Endothelial cell of umbilical vein (primary cell): ENCODE results near the gene ABCA9. TPM values are rescaled to one million over a fixed set of nuclear protein-coding genes. Genes with fewer than 3 reads are reported as not detected.

Experiments
- BruUV-seq: library from RNA; stranded (reverse); fragments of 400-500 nt; replicated peaks from 2 replicates; lab custom pipeline; 2021; lab: Mats Ljungman, UMichigan
- CTCF ChIA-PET: fragments of 300-600, 350-600 bp; sonication (Branson Sonifier 250); formaldehyde crosslinking; loops from one replicate; lab custom pipeline; 2021; ENCODE audit warnings: antibody characterized with exemption, inconsistent platforms; lab: Charles Lee
- POLR2A ChIA-PET: fragments of 300-600, 350-600 bp; sonication (Branson Sonifier 250); formaldehyde crosslinking; loops from one replicate; lab custom pipeline; 2021; ENCODE audit warnings: antibody characterized with exemption, inconsistent platforms; lab: Charles Lee
- DNase-seq: peaks from one replicate; pipeline ENCODE4 v3.0.0-alpha.2; 2011; ENCODE audit warnings: low read depth, low spot score
- FAIRE-seq: peaks from 2 replicates; lab custom pipeline; 2011; peaks lifted over from hg19 to GRCh38; lab: Jason Lieb, UNC
- H2AFZ ChIP-seq: 2 replicates; pipeline ENCODE4 v1.6.0; 2012; ENCODE audit warnings: low read depth, low read length, control low read depth, inconsistent platforms
- H3K27ac ChIP-seq: 2 replicates; pipeline ENCODE4 v1.5.1; 2011; ENCODE audit warnings: low read depth, mild to moderate bottlenecking, control low read depth, low read length, moderate library complexity; ENCODE audit not compliant: insufficient read depth
- H3K27me3 ChIP-seq, 2 experiments: 2 replicates each; pipeline versions ENCODE4 v1.6.0 to v1.6.1; 2011; ENCODE audit warnings: low read length in 2 of 2, mixed read lengths in 1 of 2; ENCODE audit not compliant: control insufficient read depth in 2 of 2, insufficient read depth in 2 of 2
- H3K36me3 ChIP-seq, 2 experiments: 2 replicates in 1 of 2; 3 replicates in 1 of 2; pipeline ENCODE4 v1.5.1; 2011; ENCODE audit warnings: low read length in 2 of 2, mild to moderate bottlenecking in 1 of 2, moderate library complexity in 1 of 2; ENCODE audit not compliant: control insufficient read depth in 2 of 2, insufficient read depth in 2 of 2; ENCODE audit errors: extremely low read depth in 1 of 2
- H3K4me1 ChIP-seq: 3 replicates; pipeline ENCODE4 v1.5.1; 2011; ENCODE audit warnings: mild to moderate bottlenecking, low read length; ENCODE audit not compliant: control insufficient read depth, insufficient read depth; ENCODE audit errors: extremely low read depth
- H3K4me2 ChIP-seq: 2 replicates; pipeline ENCODE4 v1.6.1; 2011; ENCODE audit warnings: low read length, control low read depth, mixed read lengths; ENCODE audit not compliant: insufficient read depth
- H3K4me3 ChIP-seq, 3 experiments: fragments of 200-600 bp in 1 of 3; sonication (generic), shearing (Covaris generic) in 1 of 3; replicated peaks in 1 of 3; 2 replicates each; pipeline ENCODE4 v1.5.1; 2011 to 2016; ENCODE audit warnings: control low read depth in 3 of 3, low read length in 3 of 3, mild to moderate bottlenecking in 2 of 3, inconsistent platforms in 1 of 3, low read depth in 1 of 3, moderate library complexity in 1 of 3; ENCODE audit not compliant: insufficient read depth in 1 of 3
- H3K79me2 ChIP-seq: 2 replicates; pipeline ENCODE4 v1.6.0; 2012; ENCODE audit warnings: low read length, inconsistent platforms; ENCODE audit not compliant: control insufficient read depth, insufficient read depth
- H3K9ac ChIP-seq: replicated peaks from 2 replicates; pipeline ENCODE3; 2011; ENCODE audit warnings: low read length, control low read depth; ENCODE audit not compliant: insufficient read depth; ENCODE audit errors: extremely low read depth
- H3K9me1 ChIP-seq: replicated peaks from 3 replicates; pipeline ENCODE4 v1.6.0; 2011; ENCODE audit warnings: mild to moderate bottlenecking, low read length; ENCODE audit not compliant: control insufficient read depth, insufficient read depth; ENCODE audit errors: extremely low read depth
- H3K9me3 ChIP-seq: replicated peaks from 2 replicates; pipeline ENCODE4 v1.5.1; 2012; ENCODE audit warnings: low read length, inconsistent platforms; ENCODE audit not compliant: control insufficient read depth, insufficient read depth
- H4K20me1 ChIP-seq: replicated peaks from 2 replicates; pipeline ENCODE3; 2011; ENCODE audit warnings: mild to moderate bottlenecking, low read length; ENCODE audit not compliant: control insufficient read depth, insufficient read depth; ENCODE audit errors: extremely low read depth
- EZH2 ChIP-seq: IDR thresholded peaks from 2 replicates; pipeline ENCODE4 v1.6.1; 2012; ENCODE audit warnings: borderline replicate concordance, low read depth, mild to moderate bottlenecking, moderate library complexity, low read length, inconsistent platforms; ENCODE audit not compliant: severe bottlenecking
- FOS ChIP-seq: IDR thresholded peaks from 2 replicates; pipeline ENCODE4 v1.6.1; 2011; ENCODE audit warnings: mild to moderate bottlenecking, low read length, moderate library complexity, borderline replicate concordance; ENCODE audit not compliant: insufficient read depth
- GATA2 ChIP-seq: IDR thresholded peaks from 2 replicates; pipeline ENCODE4 v1.7.0; 2011; ENCODE audit warnings: low read depth, mild to moderate bottlenecking, moderate library complexity, mixed read lengths, low read length; ENCODE audit not compliant: insufficient read length, insufficient read depth
- JUN ChIP-seq: IDR thresholded peaks from 2 replicates; pipeline ENCODE4 v1.6.1; 2011; ENCODE audit warnings: borderline replicate concordance, low read depth; ENCODE audit not compliant: insufficient read length, insufficient read depth
- MYC ChIP-seq: IDR thresholded peaks from one replicate; pipeline ENCODE4 v1.6.1; 2011; ENCODE audit warnings: mild to moderate bottlenecking, low read depth, low read length
- POLR2A ChIP-seq: IDR thresholded peaks from 2 replicates; pipeline ENCODE4 v1.6.1; 2012; ENCODE audit warnings: low read depth, mild to moderate bottlenecking, control low read depth, low read length
- POLR2AphosphoS5 ChIP-seq: IDR thresholded peaks from 2 replicates; pipeline ENCODE4 v1.6.1; 2012; ENCODE audit warnings: low read depth, mild to moderate bottlenecking, control low read depth, low read length, moderate library complexity; ENCODE audit not compliant: insufficient read depth
- dilution Hi-C: fragments of 300-500 bp; cut with MboI; formaldehyde crosslinking; loops from one replicate; pipeline ENCODE4 v1.15.0; 2019; ENCODE audit warnings: low sequenced_read_pairs; ENCODE audit not compliant: extremely low pct_ligation_motif_present
- intact Hi-C: fragments of 100-400 bp; cut with micrococcal nuclease; formaldehyde crosslinking; loops from one replicate; pipeline ENCODE4 v1.10.0; 2022
- polyA plus RNA-seq, 4 experiments: library from polyadenylated mRNA; depleted of rRNA in 3 of 4; stranded (reverse) in 3 of 4; unstranded in 1 of 4; fragments of >200 nt; gene quantifications; 2 replicates each; pipeline versions ENCODE4 v1.2.1 to v1.2.3, GENCODE V29; 2011 to 2012; ENCODE audit warnings: missing spikeins in 1 of 4
- total RNA-seq: library from RNA; stranded (reverse); gene quantifications from 2 replicates; pipeline ENCODE4 v1.2.3, GENCODE V29; 2021
- TF ChIP-seq, protein P1 (sequence below): IDR thresholded peaks from 2 replicates; pipeline ENCODE4 v1.6.1; 2011; ENCODE audit not compliant: insufficient read depth, insufficient read length
- TF ChIP-seq, protein P2 (sequence below), 2 donors: IDR thresholded peaks; 1 replicate in 1 of 2; 2 replicates in 1 of 2; pipeline ENCODE4 v1.5.1; 2011; ENCODE audit warnings: low read length in 2 of 2, mild to moderate bottlenecking in 2 of 2, moderate library complexity in 2 of 2, control low read depth in 1 of 2, inconsistent platforms in 1 of 2, low read depth in 1 of 2; ENCODE audit not compliant: insufficient read depth in 1 of 2; ENCODE audit errors: extremely low read depth in 1 of 2

Gene ABCA9
- total and polyA plus RNA-seq, 2 donors (not counting 3 experiments of a cell fraction or from before 2014, with no cell fraction given): 2.7 to 7.7 TPM

DNA sequence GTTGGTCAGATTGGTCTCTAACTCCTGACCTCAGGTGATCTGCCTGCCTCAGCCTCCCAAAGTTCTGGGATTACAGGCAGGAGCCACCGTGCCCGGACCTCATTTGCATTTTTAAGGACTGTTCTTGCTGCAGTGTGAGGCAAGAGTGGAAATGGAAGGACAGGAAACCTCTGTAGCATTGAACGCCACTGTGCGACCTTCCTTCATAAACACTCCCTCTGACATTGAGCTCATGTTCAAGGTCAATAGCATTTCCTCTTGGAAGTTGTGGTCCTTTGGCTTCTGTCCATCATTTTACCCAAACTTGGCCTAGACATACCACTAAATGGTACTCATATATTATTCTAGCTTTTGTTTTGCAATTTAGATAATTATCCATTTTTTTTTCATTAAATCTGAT is 72.8 kb downstream of the ABCA9 start:
- DNase-seq (peak; percentile 49), FAIRE-seq (no peak)
- Histone ChIP-seq H2AFZ (peak overlapping the region; percentile 20), H3K27me3 (no peaks in the 10 kb centered on the region), H3K4me1 (no peaks in the 10 kb centered on the region), H4K20me1 (no peaks in the 10 kb centered on the region), H3K4me2 (no peak overlapping the region), H3K4me3 (no peak overlapping the region), H3K9me1 (no peaks in the 10 kb centered on the region), H3K36me3 (no peaks in the 10 kb centered on the region), H3K27ac (no peak overlapping the region), H3K79me2 (no peaks in the 10 kb centered on the region), H3K9me3 (no peaks in the 10 kb centered on the region), H3K9ac (no peak overlapping the region)
- POLR2A ChIA-PET: no interaction called here
- intact Hi-C loops (no loop called here), dilution Hi-C loops (no loop called here)
- CTCF ChIA-PET: no interaction called here
- BruUV-seq: no TSS peak
- TF ChIP-seq JUN: no peak
- TF ChIP-seq POLR2AphosphoS5: no peak
- TF ChIP-seq, protein P1, sequence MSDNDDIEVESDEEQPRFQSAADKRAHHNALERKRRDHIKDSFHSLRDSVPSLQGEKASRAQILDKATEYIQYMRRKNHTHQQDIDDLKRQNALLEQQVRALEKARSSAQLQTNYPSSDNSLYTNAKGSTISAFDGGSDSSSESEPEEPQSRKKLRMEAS: no peak
- no peak for TF ChIP-seq GATA2
- TF ChIP-seq FOS: no peak
- TF ChIP-seq MYC: no peak
- TF ChIP-seq, protein P2, sequence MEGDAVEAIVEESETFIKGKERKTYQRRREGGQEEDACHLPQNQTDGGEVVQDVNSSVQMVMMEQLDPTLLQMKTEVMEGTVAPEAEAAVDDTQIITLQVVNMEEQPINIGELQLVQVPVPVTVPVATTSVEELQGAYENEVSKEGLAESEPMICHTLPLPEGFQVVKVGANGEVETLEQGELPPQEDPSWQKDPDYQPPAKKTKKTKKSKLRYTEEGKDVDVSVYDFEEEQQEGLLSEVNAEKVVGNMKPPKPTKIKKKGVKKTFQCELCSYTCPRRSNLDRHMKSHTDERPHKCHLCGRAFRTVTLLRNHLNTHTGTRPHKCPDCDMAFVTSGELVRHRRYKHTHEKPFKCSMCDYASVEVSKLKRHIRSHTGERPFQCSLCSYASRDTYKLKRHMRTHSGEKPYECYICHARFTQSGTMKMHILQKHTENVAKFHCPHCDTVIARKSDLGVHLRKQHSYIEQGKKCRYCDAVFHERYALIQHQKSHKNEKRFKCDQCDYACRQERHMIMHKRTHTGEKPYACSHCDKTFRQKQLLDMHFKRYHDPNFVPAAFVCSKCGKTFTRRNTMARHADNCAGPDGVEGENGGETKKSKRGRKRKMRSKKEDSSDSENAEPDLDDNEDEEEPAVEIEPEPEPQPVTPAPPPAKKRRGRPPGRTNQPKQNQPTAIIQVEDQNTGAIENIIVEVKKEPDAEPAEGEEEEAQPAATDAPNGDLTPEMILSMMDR (IDR thresholded peaks at IDR 0.05; ENCODE audit: extremely low read depth in 1 of 2, insufficient read depth in 1 of 2, low read depth in 1 of 2, low read length in 2 of 2): no peak
- no peak for TF ChIP-seq EZH2
- no peak for TF ChIP-seq POLR2A
